ENCODE measurements around the gene NKAIN2.
"Not testable (repeated sequence)": the region's sequence is repeated elsewhere in the genome, so short reads cannot be mapped to it uniquely, and the experiment has no call there.

Gene NKAIN2

GRCh38 chr6:124445581-124445980, 641.9 kb downstream of the NKAIN2 start:
- no peak overlapping the region for H3K27ac ChIP-seq
- TF ChIP-seq ZFX (IDR thresholded peaks at IDR 0.05; ENCODE audit: borderline replicate concordance), result no peak

- H3K27ac ChIP-seq, result no peak overlapping the region
- TF ChIP-seq CTCF (IDR thresholded peaks at IDR 0.05) (no peak), ZFX (IDR thresholded peaks at IDR 0.05; ENCODE audit: borderline replicate concordance) (no peak)
Measured at GRCh38 chr6:124446961-124447360, 643.3 kb downstream of the NKAIN2 start.

GRCh38 chr6:124459268-124459667, 655.6 kb downstream of the NKAIN2 start:
- H3K27ac ChIP-seq, result no peak overlapping the region
- no peak for TF ChIP-seq CTCF (IDR thresholded peaks at IDR 0.05)
- no peak for TF ChIP-seq ZFX (IDR thresholded peaks at IDR 0.05; ENCODE audit: borderline replicate concordance)

GRCh38 chr6:124462750-124463149, 659.1 kb downstream of the NKAIN2 start:
- no peak for TF ChIP-seq CTCF (IDR thresholded peaks at IDR 0.05)
- TF ChIP-seq ZFX (IDR thresholded peaks at IDR 0.05; ENCODE audit: borderline replicate concordance), result no peak

GRCh38 chr6:124463271-124463670, 659.6 kb downstream of the NKAIN2 start:
- TF ChIP-seq ZFX (IDR thresholded peaks at IDR 0.05; ENCODE audit: borderline replicate concordance) (no peak), CTCF (IDR thresholded peaks at IDR 0.05) (no peak)

More at GRCh38 chr6:124462750-124463149, 659.1 kb downstream of the NKAIN2 start:
- no peak overlapping the region for H3K27ac ChIP-seq

GRCh38 chr6:124464600-124464999, 660.9 kb downstream of the NKAIN2 start:
- not testable (repeated sequence) for H3K27ac ChIP-seq

More at GRCh38 chr6:124463271-124463670, 659.6 kb downstream of the NKAIN2 start:
- no peak overlapping the region for H3K27ac ChIP-seq

- TF ChIP-seq CTCF (IDR thresholded peaks at IDR 0.05) (no peak), ZFX (IDR thresholded peaks at IDR 0.05; ENCODE audit: borderline replicate concordance) (no peak)
- no peak overlapping the region for H3K27ac ChIP-seq
Measured at GRCh38 chr6:124466949-124467348, 663.3 kb downstream of the NKAIN2 start.

- TF ChIP-seq ZFX (IDR thresholded peaks at IDR 0.05; ENCODE audit: borderline replicate concordance), result no peak
- no peak for TF ChIP-seq CTCF (IDR thresholded peaks at IDR 0.05)
- no peak overlapping the region for H3K27ac ChIP-seq
Measured at GRCh38 chr6:124467366-124467765, 663.7 kb downstream of the NKAIN2 start.

Data from 22Rv1 (cell line).